GM10248 (cell line): Measurements from ENCODE around the gene GRID2.

Experiments
- CTCF ChIA-PET: fragments of 300-600 bp; sonication (Branson Sonifier 250); formaldehyde crosslinking; extraction: SDS; loops from one replicate; lab custom pipeline; 2021; ENCODE audit warnings: antibody characterized with exemption; lab: Yijun Ruan, JAX
- POLR2A ChIA-PET: fragments of 350-650 bp; sonication (Branson Sonifier 250); formaldehyde crosslinking; extraction: SDS; loops from one replicate; lab custom pipeline; 2020; ENCODE audit warnings: antibody characterized with exemption; lab: Yijun Ruan, JAX
- DNase-seq: peaks from one replicate; pipeline ENCODE4 v3.0.0; 2012; ENCODE audit errors: extremely low spot score
- CTCF ChIP-seq: IDR thresholded peaks from 2 replicates; pipeline ENCODE4 v1.5.1; 2012; ENCODE audit warnings: mild to moderate bottlenecking, low read depth; ENCODE audit errors: extremely low read depth, missing control alignments, control extremely low read depth

Gene GRID2

GRCh38 chr4:93467484-93468155 lies 1163.9 kb downstream of the GRID2 start:
- POLR2A ChIA-PET, result no interaction called here
- DNase-seq, result no peak
- no peak for TF ChIP-seq CTCF
- CTCF ChIA-PET, result interaction anchor here (0.9 kb wide), 1 partner anchor 15 kb away, joined by 3 read pairs; no protein-coding TSS in a partner anchor

- no peak for DNase-seq
- TF ChIP-seq CTCF, result no peak
- CTCF ChIA-PET, result no interaction called here
- POLR2A ChIA-PET, result no interaction called here
Observed at GRCh38 chr4:93469560-93469959, 1165.8 kb downstream of the GRID2 start.

- no peak for DNase-seq
- ChIA-PET POLR2A (no interaction called here), CTCF (no interaction called here)
- no peak for TF ChIP-seq CTCF
Observed at GRCh38 chr4:93475730-93476129, 1172.0 kb downstream of the GRID2 start.

- ChIA-PET POLR2A (no interaction called here), CTCF (no interaction called here)
- no peak for TF ChIP-seq CTCF
- DNase-seq, result no peak
Observed at GRCh38 chr4:93478805-93479204, 1175.0 kb downstream of the GRID2 start.

GRCh38 chr4:93480452-93480851 lies 1176.7 kb downstream of the GRID2 start:
- no peak for TF ChIP-seq CTCF
- no peak for DNase-seq
- ChIA-PET POLR2A (no interaction called here), CTCF (interaction anchor here (0.6 kb wide), 1 partner anchor 17 kb away, joined by 3 read pairs; no protein-coding TSS in a partner anchor)

- TF ChIP-seq CTCF, result no peak
- POLR2A ChIA-PET, result no interaction called here
- DNase-seq, result no peak
- CTCF ChIA-PET, result no interaction called here
Observed at GRCh38 chr4:93495346-93495745, 1191.6 kb downstream of the GRID2 start.

GRCh38 chr4:93501244-93501643 lies 1197.5 kb downstream of the GRID2 start:
- ChIA-PET CTCF (interaction anchor here (1.3 kb wide), 1 partner anchor 11 kb away, joined by 3 read pairs; no protein-coding TSS in a partner anchor), POLR2A (no interaction called here)
- DNase-seq, result no peak
- no peak for TF ChIP-seq CTCF
